H9 (cell line): ENCODE results near the gene SGIP1. TPM values are rescaled to one million over a fixed set of nuclear protein-coding genes. Genes with fewer than 3 reads are reported as not detected.

ENCODE experiments used
- DNase-seq: peaks from one replicate; pipeline ENCODE4 v3.0.0-alpha.2; 2017
- H2AFZ ChIP-seq: one replicate; pipeline ENCODE4 v1.6.1; 2013; ENCODE audit warnings: mild to moderate bottlenecking, low read length, control low read depth, moderate library complexity
- H2AK5ac ChIP-seq: 2 replicates; pipeline ENCODE4 v1.6.1; 2013; ENCODE audit warnings: low read length, control low read depth, mixed read lengths; ENCODE audit not compliant: insufficient read length
- H2BK120ac ChIP-seq: one replicate; pipeline ENCODE4 v1.6.1; 2013; ENCODE audit warnings: low read depth, mild to moderate bottlenecking, low read length, control low read depth, inconsistent platforms; ENCODE audit not compliant: poor library complexity, severe bottlenecking
- H2BK12ac ChIP-seq: 2 replicates; pipeline ENCODE4 v1.6.1; 2013; ENCODE audit warnings: low read length, control low read depth, mixed read lengths, low read depth; ENCODE audit not compliant: insufficient read length
- H2BK15ac ChIP-seq: 2 replicates; pipeline ENCODE4 v1.6.1; 2013; ENCODE audit warnings: low read depth, low read length, control low read depth
- H2BK20ac ChIP-seq: one replicate; pipeline ENCODE4 v1.6.1; 2013; ENCODE audit warnings: low read depth, mild to moderate bottlenecking, low read length, control low read depth, inconsistent platforms; ENCODE audit not compliant: poor library complexity, severe bottlenecking
- H2BK5ac ChIP-seq: 2 replicates; pipeline ENCODE4 v1.6.1; 2013; ENCODE audit warnings: low read length, control low read depth, mixed read lengths; ENCODE audit not compliant: insufficient read length
- H3K14ac ChIP-seq: 2 replicates; pipeline ENCODE4 v1.6.1; 2013; ENCODE audit warnings: low read length, control low read depth; ENCODE audit not compliant: insufficient read depth
- H3K18ac ChIP-seq: 2 replicates; pipeline ENCODE4 v1.6.1; 2013; ENCODE audit warnings: low read depth, mild to moderate bottlenecking, mixed read lengths, low read length, control low read depth; ENCODE audit not compliant: insufficient read length
- H3K23ac ChIP-seq: 2 replicates; pipeline ENCODE4 v1.6.1; 2013; ENCODE audit warnings: low read length, control low read depth, mixed read lengths, low read depth; ENCODE audit not compliant: insufficient read length
- H3K23me2 ChIP-seq: 2 replicates; pipeline ENCODE4 v1.6.1; 2013; ENCODE audit warnings: low read depth, mild to moderate bottlenecking, mixed read lengths, low read length, control low read depth; ENCODE audit not compliant: insufficient read length, poor library complexity, severe bottlenecking
- H3K27ac ChIP-seq: 2 replicates; pipeline ENCODE4 v1.5.1; 2013; ENCODE audit warnings: low read length, control low read depth, mixed read lengths, low read depth; ENCODE audit not compliant: insufficient read length
- H3K27me3 ChIP-seq: 2 replicates; pipeline ENCODE4 v1.6.1; 2013; ENCODE audit warnings: low read length, control low read depth, inconsistent platforms; ENCODE audit not compliant: insufficient read depth
- H3K4ac ChIP-seq: 2 replicates; pipeline ENCODE4 v1.6.1; 2013; ENCODE audit warnings: low read depth, mild to moderate bottlenecking, control low read depth, inconsistent platforms, low read length, moderate library complexity
- H3K4me1 ChIP-seq: 2 replicates; pipeline ENCODE4 v1.6.1; 2013; ENCODE audit warnings: low read length, control low read depth, inconsistent platforms; ENCODE audit not compliant: insufficient read depth
- H3K4me2 ChIP-seq: 2 replicates; pipeline ENCODE4 v1.6.1; 2013; ENCODE audit warnings: low read length, control low read depth, mixed read lengths; ENCODE audit not compliant: insufficient read length, insufficient read depth
- H3K56ac ChIP-seq: 2 replicates; pipeline ENCODE4 v1.6.1; 2013; ENCODE audit warnings: low read depth, mild to moderate bottlenecking, mixed read lengths, low read length, control low read depth; ENCODE audit not compliant: insufficient read length
- H3K79me1 ChIP-seq: 2 replicates; pipeline ENCODE4 v1.6.1; 2013; ENCODE audit warnings: low read depth, mild to moderate bottlenecking, moderate library complexity, low read length, control low read depth, inconsistent platforms; ENCODE audit not compliant: insufficient read depth, poor library complexity, severe bottlenecking
- H3K79me2 ChIP-seq: 2 replicates; pipeline ENCODE4 v1.6.1; 2013; ENCODE audit warnings: low read length, control low read depth, inconsistent platforms; ENCODE audit not compliant: insufficient read depth
- H3K9ac ChIP-seq: 2 replicates; pipeline ENCODE4 v1.6.1; 2013; ENCODE audit warnings: low read length, control low read depth, mixed read lengths; ENCODE audit not compliant: insufficient read length; ENCODE audit errors: extremely low read depth
- H3K9me3 ChIP-seq: one replicate; pipeline ENCODE4 v1.6.1; 2013; ENCODE audit warnings: low read depth, low read length, inconsistent platforms; ENCODE audit not compliant: control insufficient read depth
- H3T11ph ChIP-seq: one replicate; pipeline ENCODE4 v1.6.1; 2013; ENCODE audit warnings: mild to moderate bottlenecking, low read length, control low read depth, inconsistent platforms
- H4K20me1 ChIP-seq: one replicate; pipeline ENCODE4 v1.6.1; 2013; ENCODE audit not compliant: control insufficient read depth, insufficient read length, insufficient read depth
- H4K5ac ChIP-seq: 2 replicates; pipeline ENCODE4 v1.6.1; 2013; ENCODE audit warnings: low read depth, mild to moderate bottlenecking, mixed read lengths, low read length, control low read depth; ENCODE audit not compliant: insufficient read length
- H4K8ac ChIP-seq: replicated peaks from 2 replicates; pipeline ENCODE4 v1.6.1; 2013; ENCODE audit warnings: low read length, control low read depth, mixed read lengths, low read depth; ENCODE audit not compliant: insufficient read length
- H4K91ac ChIP-seq: 2 replicates; pipeline ENCODE4 v1.6.1; 2013; ENCODE audit warnings: low read depth, mild to moderate bottlenecking, moderate library complexity, mixed read lengths, low read length, control low read depth; ENCODE audit not compliant: insufficient read length
- H3K27ac Mint-ChIP-seq, 3 experiments: 2 replicates in 2 of 3; 3 replicates in 1 of 3; pipeline ENCODE4 v1.8.0; 2020 to 2021; ENCODE audit warnings: mixed read lengths in 3 of 3, mild to moderate bottlenecking in 1 of 3, moderate library complexity in 1 of 3
- H3K27me3 Mint-ChIP-seq: 2 replicates; pipeline ENCODE4 v1.8.0; 2021; ENCODE audit warnings: low read depth, mild to moderate bottlenecking, moderate library complexity, mixed read lengths
- H3K36me3 Mint-ChIP-seq, 3 experiments: 2 replicates in 2 of 3; 3 replicates in 1 of 3; pipeline ENCODE4 v1.8.0; 2020 to 2021; ENCODE audit warnings: low read depth in 3 of 3, mixed read lengths in 3 of 3; ENCODE audit not compliant: insufficient read depth in 1 of 3
- H3K4me1 Mint-ChIP-seq, 2 experiments: 2 replicates each; pipeline ENCODE4 v1.8.0; 2020; ENCODE audit warnings: mixed read lengths in 2 of 2
- H3K4me3 Mint-ChIP-seq, 2 experiments: 2 replicates in 1 of 2; 3 replicates in 1 of 2; pipeline ENCODE4 v1.8.0; 2020 to 2021; ENCODE audit warnings: mild to moderate bottlenecking in 2 of 2, mixed read lengths in 2 of 2, moderate library complexity in 1 of 2
- H3K9me3 Mint-ChIP-seq, 2 experiments: 2 replicates in 1 of 2; 3 replicates in 1 of 2; pipeline ENCODE4 v1.8.0; 2020; ENCODE audit warnings: mild to moderate bottlenecking in 2 of 2, mixed read lengths in 2 of 2, moderate library complexity in 1 of 2
- CTCF ChIP-seq: fragments of 200-600 bp; sonication (generic); conservative IDR thresholded peaks from 3 replicates; pipeline ENCODE4 v1.8.0; 2021; ENCODE audit warnings: antibody characterized with exemption, mild to moderate bottlenecking
- WGBS: extraction: QIAGEN DNeasy Blood & Tissue Kit; methylation state at CpG from one replicate; pipeline ENCODE4 v1.1.7; 2013; ENCODE audit warnings: missing lambda C conversion rate, low lambda C conversion rate, mixed read lengths; ENCODE audit not compliant: insufficient read length; ENCODE audit errors: extremely low coverage; 5-methylcytosine and 5-hydroxymethylcytosine counted together
- total RNA-seq: library from RNA; stranded (reverse); gene quantifications from 2 replicates; pipeline ENCODE4 v1.2.1, GENCODE V29; 2021

The SGIP1 gene
- total RNA-seq, 1 experiment from 2014 or later = 1.5 TPM

- H3K27ac ChIP-seq = no peak overlapping the region
- WGBS = no CpG with 5 or more reads among the region's 3 CpGs
- H3K27me3 Mint-ChIP-seq = no peaks in the 10 kb centered on the region
Observed at GRCh38 chr1:66599346-66599745, 65.4 kb downstream of the SGIP1 start.

More at GRCh38 chr1:66599346-66599745, 65.4 kb downstream of the SGIP1 start:
- Mint-ChIP-seq H3K36me3 (no peaks in the 10 kb centered on the region; a peak in 1 of 7 replicates), H3K27ac (no peak overlapping the region), H3K4me1 (no peaks in the 10 kb centered on the region), H3K9me3 (peaks cover 3 to 8% of the 10 kb centered on the region in 2 experiments; a peak in 3 of 5 replicates), H3K4me3 (no peak overlapping the region)
- Histone ChIP-seq H3K79me2 (no peaks in the 10 kb centered on the region), H2BK5ac (no peak overlapping the region), H2BK12ac (no peak overlapping the region), H3K14ac (no peak overlapping the region), H2BK15ac (no peak overlapping the region), H2AFZ (no peak overlapping the region), H2BK120ac (no peak overlapping the region), H3T11ph (no peak overlapping the region), H4K8ac (no peak overlapping the region), H2AK5ac (no peak overlapping the region), H4K20me1 (no peaks in the 10 kb centered on the region), H2BK20ac (no peak overlapping the region), H3K4ac (no peak overlapping the region), H3K4me2 (no peak overlapping the region), H3K9ac (no peak overlapping the region), H3K4me1 (no peaks in the 10 kb centered on the region), H3K27me3 (no peaks in the 10 kb centered on the region), H3K79me1 (no peaks in the 10 kb centered on the region), H3K23ac (no peak overlapping the region), H4K91ac (no peak overlapping the region), H4K5ac (no peak overlapping the region), H3K56ac (no peak overlapping the region), H3K18ac (no peak overlapping the region), H3K9me3 (no peaks in the 10 kb centered on the region), H3K23me2 (no peaks in the 10 kb centered on the region)
- no peak for TF ChIP-seq CTCF
- no peak for DNase-seq
